Measurements from ENCODE around the gene DGCR6L.
A peak's percentile ranks its signal among the peaks of the same experiment; 100 is the strongest.
"Not testable (repeated sequence)": the region's sequence is repeated elsewhere in the genome, so short reads cannot be mapped to it uniquely, and the experiment has no call there.

Gene DGCR6L

DNA sequence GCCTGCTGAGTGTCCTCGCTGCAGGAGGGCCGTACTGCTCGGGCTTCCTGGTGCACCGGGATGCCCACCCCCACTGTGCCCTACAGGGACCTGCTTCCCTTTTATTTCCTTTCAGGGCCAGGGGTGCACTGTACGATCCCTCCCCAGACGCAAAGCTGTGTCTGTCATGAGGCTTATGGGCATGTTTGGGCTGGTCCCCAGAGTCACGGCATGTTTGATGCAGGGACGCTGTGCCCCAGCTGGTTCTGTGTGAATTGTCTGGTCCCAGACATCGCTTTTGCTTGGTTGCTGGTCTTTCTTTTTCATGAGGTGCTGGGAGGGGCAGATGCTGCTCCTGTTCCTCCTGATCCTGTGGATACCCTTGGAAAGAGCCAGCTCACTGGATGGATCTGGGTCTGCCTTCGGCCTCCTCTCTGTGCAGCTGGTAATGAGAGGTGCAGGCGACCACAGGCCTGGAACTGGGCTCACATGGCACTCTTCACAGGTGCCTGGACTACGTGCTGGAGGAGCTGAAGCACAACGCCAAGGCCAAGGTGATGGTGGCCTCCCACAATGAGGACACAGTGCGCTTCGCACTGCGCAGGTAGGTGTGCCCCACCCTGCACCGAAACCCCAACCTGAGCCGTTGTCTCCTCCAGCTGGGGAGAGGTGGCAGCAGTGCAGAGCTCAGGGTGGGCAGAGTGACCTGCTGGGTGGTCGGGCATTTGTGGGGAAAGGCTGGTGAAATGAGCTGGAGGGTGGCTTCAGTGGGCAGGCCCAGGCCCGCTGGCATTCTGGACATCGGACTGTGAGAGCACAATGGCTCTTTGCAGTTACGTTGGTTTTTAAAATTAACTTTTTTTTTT lies 10.8 kb downstream of the DGCR6L start:
- not testable (repeated sequence) for DNase-seq (ENCODE audit: low spot score)

DNA sequence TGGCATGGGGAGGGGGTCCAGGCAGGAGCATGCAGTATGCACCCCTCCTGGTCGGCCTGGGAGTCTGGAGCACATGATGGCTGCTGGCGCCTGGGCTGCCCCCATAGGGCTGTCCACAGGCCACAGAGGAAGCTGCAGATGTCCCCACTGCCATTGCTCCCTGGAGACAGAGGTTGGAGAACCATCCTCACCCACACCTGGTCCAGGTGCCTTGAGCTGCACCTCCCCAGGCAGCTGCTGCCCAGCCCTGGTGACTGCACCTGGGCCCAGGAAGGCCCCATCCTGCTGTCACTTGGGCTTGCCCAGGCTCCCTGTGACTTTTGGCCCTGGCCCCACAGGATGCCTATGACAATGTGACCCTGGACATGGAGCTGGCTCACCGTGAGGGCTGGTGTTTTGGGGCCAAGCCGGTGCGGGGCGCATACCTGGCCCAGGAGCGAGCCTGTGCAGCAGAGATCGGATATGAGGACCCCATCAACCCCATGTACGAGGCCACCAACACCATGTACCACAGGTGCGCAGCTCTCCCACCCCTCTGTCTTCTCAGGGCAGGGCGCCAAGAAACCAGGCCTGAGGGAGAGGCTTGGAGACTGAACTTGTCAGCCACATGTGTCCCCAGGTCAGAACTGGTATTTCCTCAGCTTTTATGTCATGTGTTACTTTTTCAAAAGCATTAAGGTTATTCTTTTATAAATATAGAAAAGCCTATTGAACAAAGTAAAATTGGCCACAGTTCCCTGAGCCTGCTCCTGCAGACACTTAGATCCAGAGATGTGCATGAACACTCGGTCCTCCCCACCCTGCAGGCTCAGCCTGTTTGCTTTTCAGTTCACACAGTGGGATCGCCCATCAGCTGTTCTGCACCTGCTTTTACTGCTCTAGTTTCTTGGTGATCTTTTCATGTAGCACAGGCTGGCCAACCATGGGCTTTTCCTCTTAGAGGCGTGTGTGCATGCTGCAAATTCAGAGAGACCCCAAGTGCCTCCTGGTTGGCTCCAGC lies 12.1 kb downstream of the DGCR6L start:
- DNase-seq (ENCODE audit: low spot score) = not testable (repeated sequence)

DNA sequence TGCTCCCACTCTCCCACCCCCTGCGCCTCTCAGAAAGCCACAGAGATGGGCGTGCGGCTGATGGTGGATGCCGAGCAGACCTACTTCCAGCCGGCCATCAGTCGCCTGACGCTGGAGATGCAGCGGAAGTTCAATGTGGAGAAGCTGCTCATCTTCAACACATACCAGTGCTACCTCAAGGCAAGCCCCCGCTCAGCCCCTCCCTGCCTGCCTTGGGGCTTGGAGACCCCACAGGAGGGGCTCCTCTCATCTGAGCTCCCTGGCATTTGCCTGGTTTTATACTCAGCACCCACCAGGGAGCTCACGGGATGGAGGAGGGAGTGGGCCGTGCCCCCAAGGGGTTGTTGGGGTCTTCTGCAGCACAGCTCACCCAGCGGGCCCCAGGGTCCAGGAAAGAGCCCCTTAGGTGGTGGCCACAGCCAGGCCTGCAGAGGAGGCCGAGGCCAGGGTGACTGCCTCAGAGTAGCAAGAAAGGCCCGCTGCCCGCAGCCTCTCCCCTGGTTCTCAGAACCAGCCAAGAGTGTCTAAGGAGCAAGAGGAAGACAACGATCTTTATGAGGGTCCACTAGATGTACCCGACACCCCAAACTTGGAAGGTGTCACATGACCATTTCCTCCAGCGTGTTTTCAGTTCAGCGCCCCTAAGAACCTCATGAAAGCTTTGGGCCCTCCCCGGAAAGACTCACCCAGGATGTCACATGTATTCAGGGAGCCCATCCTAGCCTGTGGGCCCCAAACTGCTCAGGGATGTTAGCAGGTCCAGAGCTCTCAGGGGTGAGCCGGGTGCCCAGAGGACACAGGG lies 13.0 kb downstream of the DGCR6L start:
- DNase-seq (ENCODE audit: low spot score) = not testable (repeated sequence)

- no peak for DNase-seq (ENCODE audit: low spot score)
Measured at GRCh38 chr22:20305894-20306645, 13.8 kb downstream of the DGCR6L start.

- DNase-seq (ENCODE audit: low spot score) = not testable (repeated sequence)
Measured at GRCh38 chr22:20305230-20305893, 14.5 kb downstream of the DGCR6L start.

DNA sequence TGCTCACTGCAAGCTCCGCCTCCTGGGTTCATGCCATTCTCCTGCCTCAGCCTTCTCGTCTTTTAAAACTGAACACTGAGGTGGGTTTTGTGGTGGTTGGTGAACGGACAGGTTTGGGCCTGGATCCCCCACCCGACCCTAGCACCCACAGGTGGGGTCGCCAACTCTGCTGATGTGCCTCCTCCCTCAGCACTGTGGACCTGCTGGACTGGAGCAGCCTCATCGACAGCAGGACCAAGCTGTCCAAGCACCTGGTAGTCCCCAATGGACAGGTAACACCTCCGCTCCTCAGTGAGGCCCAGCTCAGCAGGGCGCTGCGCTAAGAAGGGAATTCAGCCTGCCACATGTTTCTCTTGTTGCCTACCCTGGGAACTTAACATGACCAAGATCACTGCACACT lies 15.2 kb downstream of the DGCR6L start:
- DNase-seq (ENCODE audit: low spot score) = no peak

- DNase-seq (ENCODE audit: low spot score) = not testable (repeated sequence)
Measured at GRCh38 chr22:20303229-20303534, 16.7 kb downstream of the DGCR6L start.

GRCh38 chr22:20302438-20303228 lies 17.2 kb downstream of the DGCR6L start:
- DNase-seq (ENCODE audit: low spot score) = no peak

- DNase-seq (ENCODE audit: low spot score) = no peak
Measured at GRCh38 chr22:20299746-20300136, 20.1 kb downstream of the DGCR6L start.

DNA sequence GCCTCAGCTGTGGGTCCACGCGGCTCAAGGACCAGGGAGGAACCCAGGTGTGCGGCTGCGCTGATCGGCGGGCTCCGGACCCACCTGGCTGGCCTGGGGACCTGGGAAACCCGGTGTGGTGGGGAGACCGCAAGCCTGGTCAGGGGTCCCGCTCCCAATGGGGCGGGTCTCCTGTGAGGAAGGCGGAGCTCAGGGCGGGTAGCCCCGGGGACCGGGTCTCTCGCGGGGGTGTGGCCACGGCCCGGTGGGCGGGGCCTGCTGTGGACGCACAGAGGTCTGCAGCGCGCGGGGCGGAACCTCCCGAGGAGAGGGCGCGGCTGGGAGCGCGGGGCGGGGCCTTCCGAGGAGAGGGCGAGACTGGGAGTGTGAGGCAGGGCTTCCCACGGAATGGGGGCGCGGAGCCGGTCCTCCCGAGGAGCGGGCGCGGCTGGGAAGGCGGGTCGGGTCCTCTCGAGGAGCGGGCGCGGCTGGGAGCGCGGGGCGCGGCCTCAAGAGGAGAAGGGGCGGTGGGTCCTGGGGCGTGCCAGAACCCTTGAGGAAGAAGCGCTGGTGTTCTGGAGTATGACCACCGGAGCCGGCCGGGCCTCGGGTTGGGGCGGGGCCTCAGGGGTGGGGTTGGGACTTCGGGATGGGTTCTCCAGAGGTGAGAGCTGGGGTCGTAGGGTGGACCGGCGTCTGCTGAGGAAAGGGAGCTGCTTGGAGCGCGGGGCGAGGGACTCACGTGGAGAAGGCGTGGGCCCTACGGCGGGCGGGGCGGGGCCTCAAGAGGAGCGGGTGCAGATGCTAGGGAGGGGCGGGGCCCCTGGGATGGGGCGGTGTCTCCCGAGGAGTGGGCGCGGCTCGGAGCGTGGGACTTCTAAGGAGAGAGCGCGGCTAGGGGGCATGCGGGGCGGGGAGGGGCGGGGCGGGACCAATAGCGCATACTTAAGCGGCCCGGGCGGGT lies 20.8 kb downstream of the DGCR6L start:
- peak; percentile 88 for DNase-seq (ENCODE audit: low spot score)

- DNase-seq (ENCODE audit: low spot score) = no peak
Measured at GRCh38 chr22:20298110-20298802, 21.6 kb downstream of the DGCR6L start.

GRCh38 chr22:20297414-20298109 lies 22.3 kb downstream of the DGCR6L start:
- no peak for DNase-seq (ENCODE audit: low spot score)

GRCh38 chr22:20296598-20296997 lies 23.3 kb downstream of the DGCR6L start:
- no peak for DNase-seq (ENCODE audit: low spot score)

DNA sequence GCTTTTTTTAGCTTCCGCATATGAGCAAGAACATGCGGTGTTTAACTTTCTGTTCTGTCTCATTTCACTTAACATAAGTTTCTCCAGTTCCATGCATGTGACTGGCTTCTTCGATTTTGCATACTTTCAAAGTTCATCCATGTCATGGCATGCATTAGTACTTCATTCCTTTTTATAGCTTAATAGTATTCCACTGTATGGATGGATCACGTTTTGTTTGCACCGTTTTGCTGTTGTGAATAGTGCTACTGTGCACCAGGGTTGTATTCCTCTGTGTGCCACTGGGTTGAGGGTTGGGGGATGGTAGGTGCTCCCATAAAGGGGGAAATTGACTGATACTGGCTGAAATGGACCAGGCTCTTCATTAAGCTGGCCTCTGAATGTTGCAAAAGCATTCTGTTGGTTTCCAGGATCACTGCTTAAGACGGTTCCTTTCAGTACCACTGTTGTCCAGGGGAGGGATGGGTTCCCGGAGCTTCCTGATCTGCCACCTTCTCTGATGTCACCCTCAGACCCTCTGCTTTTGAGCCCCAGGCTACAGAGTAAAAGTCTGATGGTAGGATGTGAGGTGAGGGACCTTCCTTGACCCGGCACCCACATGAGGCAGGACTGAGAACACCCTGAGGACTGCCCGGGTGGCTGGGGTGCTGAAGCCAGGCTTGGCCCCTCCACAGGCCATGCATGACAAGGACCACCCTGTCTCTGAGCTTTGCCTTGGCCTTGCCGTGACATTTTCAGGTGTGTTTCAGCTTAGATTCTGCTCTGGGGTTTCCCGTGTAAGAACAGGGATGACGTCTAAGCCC lies 24.4 kb downstream of the DGCR6L start:
- no peak for DNase-seq (ENCODE audit: low spot score)

DNA sequence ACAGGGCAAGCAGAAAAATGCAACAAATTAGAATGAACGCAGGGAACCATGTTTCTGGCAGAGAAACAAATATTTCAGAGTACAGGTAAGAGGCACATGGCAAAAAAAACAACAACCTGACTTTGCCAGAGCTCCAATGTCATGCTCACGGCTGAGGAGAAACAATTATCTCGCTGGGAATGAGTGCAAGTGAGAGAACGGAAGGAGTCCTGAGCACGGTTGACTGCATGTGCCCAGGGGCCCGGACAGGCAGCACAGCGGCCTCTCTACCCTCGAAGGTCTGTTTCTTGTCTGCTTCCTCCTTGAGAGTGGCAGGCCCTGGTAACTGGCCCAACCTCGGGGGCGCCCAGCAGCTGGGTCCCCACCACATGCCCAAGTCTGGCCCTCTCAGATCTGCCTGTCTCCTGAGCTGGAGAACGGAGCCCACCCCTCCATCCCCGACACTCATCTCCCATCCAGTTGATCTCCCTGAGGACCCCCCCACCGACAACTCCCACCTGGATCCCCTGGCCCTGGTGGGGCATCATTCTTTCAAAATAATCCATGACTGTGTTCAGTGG lies 27.1 kb downstream of the DGCR6L start:
- DNase-seq (ENCODE audit: low spot score) = no peak

DNA sequence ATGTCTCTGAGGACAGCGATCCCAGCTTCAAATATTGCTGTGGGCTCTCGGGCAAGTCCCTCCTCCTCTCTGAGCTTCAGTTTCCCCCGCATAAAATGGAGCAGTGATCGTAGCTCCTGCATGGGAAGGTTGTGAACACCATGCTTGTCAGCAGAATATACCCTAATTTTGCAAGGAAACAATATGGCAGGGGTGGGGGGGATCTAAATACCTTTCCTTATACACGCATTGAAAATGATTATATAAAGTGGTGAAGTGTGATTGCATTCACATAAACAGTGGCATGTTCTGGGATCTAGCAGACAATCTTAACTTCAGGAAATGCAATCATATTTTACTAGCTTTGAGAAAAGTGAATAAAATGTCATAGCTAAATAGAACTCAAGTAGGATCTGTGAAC lies 27.8 kb downstream of the DGCR6L start:
- no peak for DNase-seq (ENCODE audit: low spot score)

Measured in NAMALWA (cell line).